LNCAP (cell line): ENCODE measurements around the gene RAD18.

Source experiments
- TF ChIP-seq, protein P1 (sequence below): fragments of 450-650 bp; IDR thresholded peaks from 2 replicates; pipeline ENCODE4 v1.5.1; 2017; ENCODE audit warnings: mild to moderate bottlenecking

Gene RAD18

DNA sequence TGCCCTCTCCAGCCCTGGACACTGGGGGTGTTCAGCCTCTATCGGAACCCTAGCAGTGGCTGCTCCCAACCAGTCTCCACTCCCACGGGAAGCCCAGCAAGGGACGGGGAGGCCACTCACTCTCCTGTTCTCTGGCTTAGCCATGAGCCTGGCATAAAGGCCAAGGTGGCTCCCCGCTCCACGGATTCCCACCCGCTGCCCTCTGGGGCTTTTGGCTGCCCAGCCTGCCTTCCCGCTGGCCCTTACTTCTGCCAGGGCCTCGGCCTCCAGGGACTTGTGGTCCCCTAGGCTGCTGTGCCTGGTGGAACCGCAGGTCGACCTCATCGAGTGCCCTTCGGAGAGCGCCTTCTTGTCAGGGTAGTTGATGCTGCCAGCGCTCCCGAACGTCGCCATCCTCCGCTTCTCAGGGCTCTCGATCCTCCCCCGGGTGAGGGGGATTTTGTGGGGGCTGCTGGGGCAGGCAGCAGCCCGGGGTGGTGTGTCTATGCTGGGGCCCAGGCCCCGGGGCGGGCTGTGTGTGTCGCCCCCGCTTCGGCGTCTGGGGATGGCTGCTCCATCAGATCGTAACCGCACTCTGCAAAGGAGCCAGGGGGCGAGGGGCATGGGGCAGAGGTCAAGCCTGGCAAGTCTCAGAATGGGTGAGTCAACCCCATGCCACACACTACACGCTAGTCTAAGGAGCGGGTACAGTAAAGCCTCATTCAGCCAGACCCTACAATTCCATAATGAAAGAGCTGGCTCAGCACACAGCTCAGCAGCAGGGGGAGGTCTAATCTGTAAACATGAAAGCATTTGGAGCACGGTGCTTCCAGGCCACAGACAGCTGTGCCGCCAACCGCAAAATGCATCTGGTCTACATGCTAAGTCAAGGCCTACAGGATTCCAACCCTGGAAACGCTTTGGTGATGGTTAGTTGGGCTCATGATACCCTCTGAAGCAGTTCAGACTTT, 27.3 kb upstream of the RAD18 start:
- TF ChIP-seq, protein P1, sequence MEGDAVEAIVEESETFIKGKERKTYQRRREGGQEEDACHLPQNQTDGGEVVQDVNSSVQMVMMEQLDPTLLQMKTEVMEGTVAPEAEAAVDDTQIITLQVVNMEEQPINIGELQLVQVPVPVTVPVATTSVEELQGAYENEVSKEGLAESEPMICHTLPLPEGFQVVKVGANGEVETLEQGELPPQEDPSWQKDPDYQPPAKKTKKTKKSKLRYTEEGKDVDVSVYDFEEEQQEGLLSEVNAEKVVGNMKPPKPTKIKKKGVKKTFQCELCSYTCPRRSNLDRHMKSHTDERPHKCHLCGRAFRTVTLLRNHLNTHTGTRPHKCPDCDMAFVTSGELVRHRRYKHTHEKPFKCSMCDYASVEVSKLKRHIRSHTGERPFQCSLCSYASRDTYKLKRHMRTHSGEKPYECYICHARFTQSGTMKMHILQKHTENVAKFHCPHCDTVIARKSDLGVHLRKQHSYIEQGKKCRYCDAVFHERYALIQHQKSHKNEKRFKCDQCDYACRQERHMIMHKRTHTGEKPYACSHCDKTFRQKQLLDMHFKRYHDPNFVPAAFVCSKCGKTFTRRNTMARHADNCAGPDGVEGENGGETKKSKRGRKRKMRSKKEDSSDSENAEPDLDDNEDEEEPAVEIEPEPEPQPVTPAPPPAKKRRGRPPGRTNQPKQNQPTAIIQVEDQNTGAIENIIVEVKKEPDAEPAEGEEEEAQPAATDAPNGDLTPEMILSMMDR: no peak

DNA sequence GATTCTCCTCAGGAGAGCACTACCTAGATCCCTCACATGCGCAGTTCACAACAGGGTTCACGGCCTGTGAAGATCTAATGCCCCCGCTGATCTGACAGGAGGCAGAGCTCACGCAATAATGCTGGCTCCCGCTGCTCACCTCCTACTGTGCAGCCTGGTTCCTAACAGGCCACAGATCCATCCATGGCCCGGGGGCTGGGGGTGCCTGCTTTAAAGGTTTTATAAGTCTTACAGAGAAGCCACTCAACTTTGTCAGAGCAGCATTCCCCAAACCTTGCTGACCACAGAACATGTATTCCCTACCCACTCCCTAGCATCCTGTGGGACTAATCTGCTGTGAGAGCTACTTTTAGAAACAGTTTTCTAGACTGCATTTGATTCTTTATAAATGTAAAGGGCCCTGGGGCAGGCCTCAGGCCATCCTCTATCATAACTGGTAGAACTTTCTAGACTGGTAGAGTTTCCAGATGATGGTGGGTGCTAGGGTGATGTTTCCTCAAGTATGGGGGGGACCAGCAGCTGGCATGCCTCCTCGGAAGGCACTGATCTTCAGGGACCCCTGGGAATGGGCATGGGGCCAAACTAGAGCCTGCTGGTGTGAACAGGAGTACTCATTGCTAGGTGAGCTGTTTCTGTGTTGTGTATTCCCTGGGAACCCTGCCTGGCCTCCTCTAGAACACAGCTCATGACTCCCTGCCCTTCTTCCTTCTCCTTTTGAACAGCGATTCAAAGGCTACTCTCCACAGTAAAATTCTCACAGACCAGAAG, 25.7 kb upstream of the RAD18 start:
- TF ChIP-seq, protein P1: no peak

DNA sequence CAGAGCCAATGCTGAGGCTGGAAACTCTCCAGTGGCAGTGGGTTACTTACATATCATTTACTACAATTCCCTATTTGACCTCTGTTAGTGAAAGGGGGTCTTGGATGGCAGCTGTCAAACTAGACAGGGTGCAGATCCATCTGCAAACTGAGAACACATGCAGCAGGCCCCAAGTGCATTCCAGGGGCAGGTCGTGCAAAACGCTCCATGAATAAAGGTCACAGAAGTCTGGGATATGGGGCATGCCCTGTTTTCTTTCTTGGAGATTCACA, 25.0 kb upstream of the RAD18 start:
- TF ChIP-seq, protein P1: no peak

DNA sequence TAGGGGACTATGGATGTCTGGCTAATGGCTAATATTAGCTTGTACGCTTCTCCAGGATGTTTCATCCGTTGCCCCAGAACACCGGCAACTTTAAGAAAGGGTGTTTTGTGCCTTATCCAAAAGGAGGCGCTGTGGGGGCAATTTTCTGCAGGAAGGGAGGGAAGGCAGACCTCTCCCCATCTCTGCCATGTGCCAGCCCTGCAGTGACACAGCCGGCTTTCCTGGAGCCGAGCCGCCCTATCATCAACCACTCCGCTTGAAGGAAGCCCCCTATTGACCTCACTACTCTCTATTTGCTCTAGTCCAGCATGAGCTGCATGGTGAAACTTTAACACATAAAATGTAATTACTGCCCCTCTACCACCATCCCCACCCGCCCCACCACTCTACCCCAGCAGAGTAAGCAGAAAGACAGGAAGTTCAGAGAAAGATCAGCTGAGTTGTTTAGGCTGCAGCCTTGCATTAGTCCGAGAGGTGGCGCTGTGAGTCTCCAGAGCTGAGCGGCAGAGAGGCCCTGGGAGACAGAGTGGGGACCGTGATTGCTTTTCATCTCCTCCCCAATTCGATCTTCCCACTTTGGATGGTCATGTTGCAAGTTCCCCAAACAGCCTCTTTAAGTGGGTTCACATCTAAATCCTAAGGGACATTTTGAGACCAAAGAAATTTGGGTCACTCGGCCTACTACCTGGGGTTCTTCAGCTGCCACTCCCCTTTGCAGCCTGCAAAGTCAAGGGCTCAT, 24.5 kb upstream of the RAD18 start:
- TF ChIP-seq, protein P1: peak; percentile 87

DNA sequence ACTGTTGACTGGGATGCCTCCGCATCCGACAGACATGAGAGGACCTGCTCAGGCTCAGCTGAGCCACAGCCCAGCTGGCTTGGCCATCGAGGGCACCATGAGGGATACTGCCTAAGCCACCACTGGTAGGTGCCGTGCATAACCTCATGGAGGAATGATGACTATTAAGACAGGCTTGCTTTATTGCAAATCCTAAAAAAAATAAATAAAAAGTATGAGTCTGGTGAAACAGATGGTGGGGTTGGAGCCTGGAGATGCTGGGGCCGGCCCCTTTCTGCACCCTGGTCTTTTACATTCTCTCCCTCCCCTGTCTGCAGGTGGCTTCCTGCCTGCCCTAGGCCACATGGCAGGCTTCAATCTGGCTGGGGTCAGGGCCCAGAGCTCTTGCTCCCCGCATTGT, 24.0 kb upstream of the RAD18 start:
- TF ChIP-seq, protein P1: no peak

DNA sequence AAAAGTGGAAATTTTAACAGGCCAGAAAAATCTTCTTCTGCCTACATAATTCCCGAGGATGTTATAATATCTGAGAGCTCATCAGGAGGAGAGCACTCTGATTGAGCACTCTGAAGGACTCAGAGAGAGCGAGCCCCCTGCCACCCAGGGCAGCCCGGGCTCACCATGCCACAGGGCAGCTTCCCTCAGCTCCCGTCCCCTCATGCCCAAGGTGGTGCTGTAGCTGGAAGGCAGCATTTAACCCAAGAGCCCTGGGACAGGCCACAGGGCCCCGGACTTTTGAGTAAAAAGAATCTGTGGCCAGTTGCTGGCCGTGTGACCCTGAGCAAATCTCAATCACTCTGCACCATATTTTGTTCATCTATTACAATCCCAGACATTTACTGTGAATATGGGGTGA, 23.5 kb upstream of the RAD18 start:
- TF ChIP-seq, protein P1: no peak

DNA sequence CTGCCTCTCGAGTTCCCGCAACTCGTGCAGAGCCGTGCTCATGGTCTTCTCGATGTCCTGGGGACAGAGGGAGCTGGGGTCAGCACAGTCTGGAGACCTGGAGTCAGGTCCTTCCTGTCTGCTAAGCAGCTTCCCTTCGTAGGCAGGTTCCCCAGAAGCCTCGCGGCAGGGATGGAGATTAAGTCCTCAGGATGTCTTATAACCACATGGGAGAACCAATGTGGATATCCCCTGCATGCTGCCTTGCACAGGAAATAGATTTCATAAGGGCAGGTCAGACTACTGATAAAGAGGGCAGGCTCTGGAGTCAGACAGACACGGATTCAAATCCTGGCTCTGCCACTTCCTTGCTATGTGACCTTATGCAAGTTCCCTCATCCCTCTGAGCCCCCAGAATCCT, 22.6 kb upstream of the RAD18 start:
- TF ChIP-seq, protein P1: no peak
